DMS114 treated with DMSO at 0.1 percent for 48 hours (cell line): ENCODE measurements around the gene BET1L.

ENCODE experiments used
- DNase-seq: peaks from one replicate; lab custom pipeline; 2025; ENCODE audit not compliant: unreplicated experiment; lab: John Stamatoyannopoulos, UW

BET1L gene

GRCh38 chr11:210803-211180 is 3.6 kb upstream of the BET1L start:
- DNase-seq = no peak

- no peak for DNase-seq
These were observed 3.1 kb upstream of the BET1L start for GRCh38 chr11:210122-210802.

- no peak for DNase-seq
These were observed 2.3 kb upstream of the BET1L start for GRCh38 chr11:209275-210121.

- DNase-seq = no peak
These were observed 1.7 kb upstream of the BET1L start for GRCh38 chr11:208917-209260.

- DNase-seq = peak; percentile 21
These were observed 1.1 kb upstream of the BET1L start for GRCh38 chr11:208181-208916.

GRCh38 chr11:207863-208180 is 623 bp upstream of the BET1L start:
- DNase-seq = no peak

- DNase-seq = no peak
These were observed 532 bp downstream of the BET1L start for GRCh38 chr11:206526-207207.

- no peak for DNase-seq
These were observed 1.2 kb downstream of the BET1L start for GRCh38 chr11:206002-206384.

GRCh38 chr11:205221-206001 is 1.8 kb downstream of the BET1L start:
- no peak for DNase-seq

GRCh38 chr11:204587-205109 is 2.6 kb downstream of the BET1L start:
- DNase-seq = no peak

GRCh38 chr11:203945-204586 is 3.1 kb downstream of the BET1L start:
- no peak for DNase-seq

- no peak for DNase-seq
These were observed 3.9 kb downstream of the BET1L start for GRCh38 chr11:203056-203944.

GRCh38 chr11:202490-202889 is 4.7 kb downstream of the BET1L start:
- DNase-seq = no peak

- no peak for DNase-seq
These were observed 5.2 kb downstream of the BET1L start for GRCh38 chr11:201966-202365.

GRCh38 chr11:200224-201003 is 6.8 kb downstream of the BET1L start:
- no peak for DNase-seq

- no peak for DNase-seq
These were observed 7.4 kb downstream of the BET1L start for GRCh38 chr11:199782-200181.

- DNase-seq = no peak
These were observed 8.1 kb downstream of the BET1L start for GRCh38 chr11:199004-199581.

GRCh38 chr11:198236-198806 is 8.9 kb downstream of the BET1L start:
- no peak for DNase-seq
